ENCODE data around the gene THY1.

Gene THY1

DNA sequence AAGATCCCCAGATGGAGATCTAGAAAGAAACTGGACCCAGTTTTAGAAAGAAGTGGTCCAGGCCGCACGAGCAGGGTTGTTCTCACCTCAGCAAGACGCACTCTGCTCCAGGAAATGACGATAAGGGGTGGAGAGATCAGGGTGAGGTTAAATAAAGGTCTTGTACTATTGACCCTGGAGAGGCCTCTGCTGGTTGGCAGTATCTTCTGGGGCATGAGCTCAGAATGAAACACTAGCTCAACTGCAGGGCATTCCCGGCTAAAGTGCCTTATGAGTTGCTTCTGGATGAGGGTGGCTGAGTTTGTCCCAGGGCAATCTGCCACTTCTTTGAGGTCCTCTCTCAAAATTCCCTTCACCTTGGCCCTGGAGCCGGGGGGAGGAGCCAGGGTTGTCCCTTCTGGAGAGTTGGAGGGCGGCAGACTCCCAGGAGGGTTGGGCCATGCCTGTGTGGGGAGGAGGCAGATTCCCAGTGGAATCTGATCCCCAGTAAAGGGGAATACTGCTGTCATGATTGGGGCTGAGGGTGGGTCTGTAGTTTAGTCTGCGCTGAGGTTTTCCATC lies 52.4 kb downstream of the THY1 start:
- peak; percentile 30 for DNase-seq (ENCODE audit: low read depth)

DNA sequence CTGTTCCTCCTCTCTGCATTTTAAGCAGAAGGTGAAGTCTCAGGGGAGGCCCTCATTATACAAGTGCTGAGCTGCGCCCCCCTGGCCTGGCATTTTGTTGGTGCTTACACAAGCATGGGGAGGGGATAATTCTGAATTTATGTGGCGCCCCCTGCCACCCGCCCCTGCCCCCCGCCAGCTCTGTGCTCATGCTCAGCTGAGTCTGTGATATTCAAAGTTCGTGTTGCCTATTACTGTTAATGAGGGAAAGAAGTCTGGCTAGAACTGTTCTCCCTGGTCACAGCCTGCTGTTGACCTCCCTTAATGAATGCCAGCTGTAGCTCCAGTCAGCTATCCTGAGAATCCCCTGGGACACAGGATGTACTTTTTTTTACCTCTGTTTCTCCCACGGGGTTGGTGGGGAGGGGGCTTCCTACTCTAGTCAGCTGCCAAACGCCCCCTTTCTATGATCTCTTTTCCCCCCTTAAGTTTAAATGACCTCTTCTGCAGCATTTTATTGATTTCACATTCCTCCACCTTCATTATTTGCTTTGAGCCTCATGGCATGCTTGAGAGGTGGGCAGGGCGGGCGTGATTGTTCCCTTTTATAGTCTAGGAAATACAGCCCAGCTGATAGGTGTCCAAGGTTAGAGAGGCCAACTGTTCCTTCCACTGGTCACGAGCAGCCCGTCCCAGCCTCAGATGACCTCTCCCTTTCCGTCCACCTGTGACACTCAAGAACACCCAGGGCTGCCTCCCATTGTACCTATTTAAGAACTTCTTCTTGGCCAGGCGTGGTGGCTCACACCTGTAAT lies 53.6 kb downstream of the THY1 start:
- peak; percentile 30 for DNase-seq (ENCODE audit: low read depth)

DNA sequence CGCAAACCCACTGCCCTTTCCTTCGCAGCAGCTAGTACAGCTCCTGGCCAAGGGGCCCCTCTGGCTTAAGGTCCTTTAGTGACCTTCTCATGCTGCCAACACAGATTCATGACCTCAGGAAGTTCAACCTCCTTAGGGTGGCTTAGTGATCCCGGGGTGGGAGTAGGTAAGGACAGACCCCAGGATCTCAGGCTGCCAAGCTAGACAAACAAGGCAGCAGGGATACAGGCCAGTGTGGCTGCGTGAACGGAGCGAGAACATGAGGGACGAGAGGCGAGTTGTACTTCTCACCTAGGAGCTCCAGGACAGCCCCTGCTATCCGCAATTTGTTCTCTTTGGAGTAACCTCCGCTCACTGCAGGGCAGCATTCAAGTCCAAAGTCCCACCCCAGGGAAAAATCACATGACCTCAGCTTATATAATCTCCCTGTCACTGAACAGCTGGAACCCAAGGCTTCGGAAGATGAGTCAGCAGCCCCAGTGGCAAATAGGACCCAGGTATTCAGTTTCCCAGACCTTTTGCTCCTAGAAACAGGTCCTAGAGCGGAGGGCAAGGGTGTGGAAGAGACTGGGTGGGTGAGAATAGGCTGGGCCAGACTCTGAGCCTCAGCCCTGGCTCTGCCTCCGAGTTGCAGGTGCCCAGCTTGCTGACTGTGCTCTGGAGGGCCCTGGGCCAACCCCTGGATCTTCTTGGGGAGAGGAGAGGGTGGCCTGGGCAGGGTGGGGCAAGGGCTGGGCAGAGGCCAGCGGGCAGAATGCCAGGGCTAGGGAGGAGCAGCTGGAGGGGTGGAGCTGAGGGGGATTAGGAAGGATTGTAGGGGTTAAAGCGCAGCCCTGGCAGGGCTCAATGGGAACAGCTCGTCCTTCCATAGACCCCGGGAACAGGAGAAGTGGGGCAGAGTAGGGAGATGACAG lies 54.6 kb downstream of the THY1 start:
- DNase-seq (ENCODE audit: low read depth), result no peak

DNA sequence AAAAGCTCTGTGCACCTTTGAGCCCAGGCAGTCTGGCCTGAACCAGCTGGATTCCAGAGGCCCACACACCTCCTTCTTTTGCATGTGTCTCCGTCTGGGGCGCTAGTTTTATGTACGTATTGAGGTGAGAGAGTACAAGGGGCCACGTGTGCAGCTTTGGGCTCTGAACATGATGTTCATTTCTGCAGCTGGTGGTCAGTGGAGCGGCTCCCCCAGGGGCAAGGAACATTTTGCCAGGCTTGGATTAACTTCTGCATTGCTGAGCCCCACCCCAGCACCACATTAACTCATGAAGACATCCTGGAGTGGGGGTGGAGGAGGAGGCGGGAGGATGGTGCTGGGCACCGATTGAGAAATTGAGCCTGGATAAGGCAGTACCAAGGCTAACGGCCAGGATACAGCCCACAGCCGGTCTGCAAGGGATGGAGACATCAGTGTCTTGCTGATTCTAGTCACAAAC lies 55.3 kb downstream of the THY1 start:
- no peak for DNase-seq (ENCODE audit: low read depth)

Data from fibroblast of gingiva (primary cell).